Fibroblast of skin of left quadriceps (primary cell): ENCODE results near the gene HMHB1.

Source experiments
- DNase-seq, 2 experiments: peaks; one replicate each; pipeline ENCODE4 v3.0.0-alpha.2; 2013; ENCODE audit warnings: low read depth in 2 of 2

Gene HMHB1

DNA sequence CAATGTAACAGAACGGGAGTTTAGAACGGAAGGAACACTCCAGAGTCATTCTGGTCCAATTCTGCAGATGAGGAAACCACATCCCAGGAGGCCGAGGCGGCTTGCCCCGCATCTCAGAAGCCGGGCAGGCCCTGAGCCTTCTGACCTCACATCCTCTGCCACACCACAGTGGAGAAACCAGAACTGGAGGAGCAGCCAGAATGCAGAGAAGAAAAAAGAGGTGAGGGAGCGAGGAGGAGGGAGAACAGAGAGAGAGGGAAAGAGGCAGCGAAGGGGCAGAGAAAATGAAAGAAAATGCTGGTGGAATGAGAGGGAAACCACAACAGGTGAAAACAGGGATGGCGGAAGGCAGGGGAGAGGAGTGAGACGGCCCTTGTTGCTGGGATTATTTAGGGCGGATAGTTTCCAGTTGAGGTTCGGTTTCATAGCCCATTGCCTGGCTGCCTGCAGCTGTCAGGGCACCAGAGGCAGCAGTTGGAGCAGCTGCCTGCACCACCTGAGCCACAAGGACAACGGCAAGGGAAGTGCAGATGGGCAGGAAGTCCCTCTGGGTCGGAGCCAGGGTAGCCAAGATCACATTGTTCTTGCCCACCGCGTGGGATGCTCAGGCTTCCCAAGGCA lies at the start of gene HMHB1:
Gene HMHB1, plus strand, starts transcription at position 77 of the 621 bp plus-strand sequence.
- no peak for DNase-seq

DNA sequence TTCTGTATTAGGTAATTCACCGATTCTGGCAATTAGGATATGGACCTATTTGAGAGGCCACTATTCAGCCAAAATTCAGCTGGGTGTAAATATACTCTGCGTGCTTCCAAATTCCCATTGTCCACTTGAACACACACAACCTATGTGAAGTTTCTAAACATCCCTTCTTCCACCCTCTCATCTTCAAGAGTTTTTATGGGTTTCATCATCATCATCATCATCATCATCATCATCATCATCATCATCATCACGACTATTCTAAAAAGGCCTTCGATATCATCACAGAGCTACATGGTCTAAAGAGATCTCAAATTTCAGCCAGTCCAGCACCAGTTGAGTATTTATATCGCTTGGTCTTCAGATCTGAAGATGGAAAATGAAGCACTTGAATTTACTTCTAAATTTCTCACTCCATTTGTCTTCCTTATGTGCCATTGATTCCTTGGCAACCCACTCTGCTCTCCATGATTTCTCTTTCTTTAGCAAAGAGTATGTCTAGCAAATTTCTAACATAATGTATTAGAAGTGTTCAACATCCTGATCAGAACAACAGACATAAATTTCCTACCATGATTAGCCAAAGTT lies 49.2 kb upstream of the HMHB1 start:
- no peak for DNase-seq

DNA sequence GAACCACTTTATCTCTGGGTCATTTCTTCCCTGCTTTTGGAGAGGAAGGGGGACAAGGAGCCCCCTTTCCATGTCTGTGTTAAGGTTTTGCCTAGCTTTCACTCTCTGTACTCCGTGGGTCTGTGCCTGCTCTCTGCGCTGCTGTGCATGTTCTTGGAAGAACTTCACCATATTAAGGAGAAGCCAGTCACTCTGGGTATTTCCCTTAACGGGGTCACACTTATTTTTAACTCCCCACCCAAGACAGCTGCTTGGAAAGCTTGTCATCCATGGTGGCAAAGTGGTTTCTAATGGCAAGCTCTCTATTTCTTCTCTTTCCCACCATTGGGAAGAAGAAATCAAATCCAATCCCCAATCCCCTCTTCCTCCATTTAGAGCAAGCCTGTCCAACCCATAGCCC lies 44.8 kb upstream of the HMHB1 start:
- no peak for DNase-seq

DNA sequence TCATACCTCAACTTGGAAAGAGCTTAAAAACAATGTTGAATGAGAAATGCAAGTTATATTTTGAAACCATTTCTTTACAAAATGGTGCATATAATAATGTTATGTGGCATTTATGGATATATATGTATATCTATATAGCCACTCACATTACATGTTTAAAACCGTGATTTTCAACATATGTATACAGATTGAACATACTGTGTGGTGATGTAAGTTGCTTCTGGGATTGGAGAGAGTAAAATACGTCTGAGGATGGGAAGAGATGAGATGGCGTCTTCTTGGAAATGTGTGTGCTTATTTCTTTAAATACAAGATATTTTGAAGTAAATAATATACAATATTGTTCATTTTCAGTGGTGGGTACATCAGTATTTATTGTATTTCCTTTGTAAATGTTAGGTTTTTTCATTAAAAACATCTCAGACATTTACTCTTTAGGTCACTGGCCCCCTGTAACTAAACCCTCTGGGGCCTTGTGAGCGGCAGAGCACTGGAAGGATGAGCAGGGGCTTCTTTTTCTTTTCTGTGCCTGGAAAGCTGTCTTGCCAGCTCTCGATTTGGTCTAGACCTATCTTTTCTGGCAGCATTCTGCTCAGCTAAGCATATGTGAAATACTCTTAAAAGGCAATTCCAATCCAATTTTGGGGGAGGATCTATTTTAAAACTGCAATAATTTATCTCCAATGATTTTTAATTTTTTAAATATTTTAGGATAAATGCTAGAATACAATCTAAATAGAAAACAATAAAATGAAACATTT lies 42.8 kb upstream of the HMHB1 start:
- DNase-seq, result no peak

DNA sequence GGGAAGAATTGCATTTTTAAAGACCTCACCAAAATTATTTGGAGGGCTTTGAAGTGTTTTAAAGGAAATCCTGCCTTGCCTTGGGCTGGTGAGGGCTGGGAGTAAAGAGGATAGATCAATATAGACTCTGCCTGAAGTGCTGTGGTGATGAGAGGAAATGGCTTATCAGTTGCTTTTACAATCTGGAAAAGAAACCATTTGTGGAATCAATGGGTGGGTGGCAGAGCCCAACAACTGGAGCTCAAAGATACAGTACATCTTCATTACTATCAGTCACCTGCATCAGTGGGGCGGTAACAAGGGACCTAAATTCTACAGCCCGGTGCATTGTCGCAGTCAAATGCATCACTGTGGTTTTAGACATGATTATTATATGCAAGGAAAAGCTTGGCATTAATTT lies 41.5 kb upstream of the HMHB1 start:
- no peak for DNase-seq

DNA sequence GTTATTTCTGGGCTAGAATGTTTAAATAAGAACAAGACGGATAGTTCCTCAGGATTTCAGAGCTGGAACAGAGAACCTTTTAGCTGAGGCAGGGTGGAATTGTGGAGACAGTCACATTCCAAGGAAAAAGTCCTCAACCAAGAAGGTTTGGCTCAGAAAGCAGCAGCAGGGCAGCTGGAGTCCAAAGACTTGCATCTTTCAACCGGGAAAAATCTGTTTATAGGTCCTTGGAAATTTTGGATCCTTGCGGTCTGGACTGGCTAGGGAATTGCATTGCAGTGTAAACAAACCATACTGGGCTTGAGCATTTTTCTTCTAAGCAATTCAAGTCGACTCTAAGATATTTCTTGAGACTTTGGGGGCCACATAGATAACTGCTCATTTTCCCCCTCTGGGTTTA lies 40.8 kb upstream of the HMHB1 start:
- no peak for DNase-seq

DNA sequence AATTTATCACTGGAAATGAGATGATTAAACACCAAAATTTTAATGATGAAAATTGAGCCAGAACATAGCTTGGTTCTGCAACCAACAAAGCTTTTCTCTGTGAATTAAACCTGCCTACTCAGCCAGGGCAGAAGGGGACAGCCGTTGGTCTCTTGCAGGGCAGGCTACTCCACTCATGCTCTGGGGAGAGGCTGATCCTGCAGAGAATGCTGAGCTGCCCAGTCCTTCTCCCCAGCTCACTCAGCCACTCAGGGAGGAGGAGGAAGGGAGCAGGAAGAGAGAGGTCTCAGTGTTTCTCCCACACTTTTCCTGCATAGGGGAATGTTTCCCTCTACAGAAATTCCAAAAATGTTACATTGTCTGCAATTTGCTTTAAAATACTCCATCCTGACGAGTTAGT lies 40.4 kb upstream of the HMHB1 start:
- no peak for DNase-seq

DNA sequence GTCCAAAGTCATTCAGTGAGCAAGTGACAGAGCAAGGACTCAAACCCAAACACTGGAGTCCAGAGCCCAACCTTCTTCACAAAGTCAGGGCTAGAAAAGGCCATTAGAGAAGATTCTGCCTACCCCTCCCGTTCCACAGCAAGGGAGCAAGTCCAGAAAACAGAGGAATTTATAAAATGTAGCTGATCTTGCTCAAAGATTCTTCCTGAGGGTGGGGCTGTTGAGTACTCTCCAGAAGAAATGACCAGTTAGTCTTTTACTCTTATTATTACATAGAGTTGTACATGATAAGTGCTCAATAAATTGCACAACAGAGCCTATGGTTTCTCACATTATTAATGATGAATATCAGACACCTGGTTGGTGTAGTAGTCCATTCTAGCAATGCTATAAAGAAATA lies 39.3 kb upstream of the HMHB1 start:
- no peak for DNase-seq

DNA sequence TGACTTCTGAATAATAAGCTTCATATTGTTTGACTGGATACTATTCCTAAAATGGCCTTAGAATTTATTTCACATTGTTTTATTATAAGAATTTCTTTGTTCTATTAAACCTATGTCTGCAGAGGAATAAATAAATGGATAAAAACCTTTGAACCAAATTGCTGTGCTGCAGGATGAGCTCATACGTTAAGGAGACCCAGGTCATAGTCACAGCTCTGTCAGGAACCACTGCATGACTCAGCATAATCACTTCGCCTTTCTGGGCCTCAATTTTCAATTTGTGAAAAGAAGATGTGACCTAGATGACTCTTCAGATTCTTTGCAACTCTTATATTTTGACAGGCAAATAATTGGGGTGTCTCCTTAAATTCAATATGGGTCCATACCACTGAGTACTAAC lies 36.7 kb upstream of the HMHB1 start:
- no peak for DNase-seq

DNA sequence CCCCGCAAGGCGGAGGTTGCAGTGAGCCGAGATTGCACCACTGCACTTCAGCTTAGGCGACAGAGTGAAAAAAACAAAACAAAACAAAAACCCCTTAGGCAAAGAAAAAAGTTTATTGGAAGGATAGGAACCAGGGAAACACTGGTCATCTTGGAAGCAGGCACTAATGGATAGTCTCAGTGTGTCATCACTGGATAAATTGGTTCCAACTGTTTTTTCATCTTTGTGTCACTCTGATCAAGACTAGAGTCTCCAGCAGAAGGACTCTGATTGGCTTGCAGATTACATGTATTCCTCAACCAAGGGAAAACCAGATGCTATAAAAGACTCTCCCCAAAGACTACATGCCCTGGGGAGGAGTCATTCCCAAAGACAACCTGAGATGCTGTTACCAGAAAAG lies 35.0 kb upstream of the HMHB1 start:
- no peak for DNase-seq

DNA sequence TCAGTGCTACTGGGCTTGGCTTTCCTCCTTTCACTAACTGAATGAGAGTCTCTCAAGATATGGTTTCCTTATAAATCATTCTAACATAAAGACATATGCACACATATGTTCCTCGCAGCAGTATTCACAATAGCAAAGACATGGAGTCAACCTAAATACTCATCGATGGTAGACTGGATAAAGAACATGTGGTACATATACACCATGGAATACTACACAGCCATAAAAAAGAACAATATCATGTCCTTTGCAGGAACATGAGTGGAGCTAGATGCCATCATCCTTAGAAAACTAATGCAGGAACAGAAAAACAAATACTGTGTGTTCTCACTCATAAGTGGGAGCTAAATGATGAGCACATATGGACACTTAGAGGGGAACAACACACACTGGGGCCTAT lies 32.5 kb upstream of the HMHB1 start:
- DNase-seq, result no peak

DNA sequence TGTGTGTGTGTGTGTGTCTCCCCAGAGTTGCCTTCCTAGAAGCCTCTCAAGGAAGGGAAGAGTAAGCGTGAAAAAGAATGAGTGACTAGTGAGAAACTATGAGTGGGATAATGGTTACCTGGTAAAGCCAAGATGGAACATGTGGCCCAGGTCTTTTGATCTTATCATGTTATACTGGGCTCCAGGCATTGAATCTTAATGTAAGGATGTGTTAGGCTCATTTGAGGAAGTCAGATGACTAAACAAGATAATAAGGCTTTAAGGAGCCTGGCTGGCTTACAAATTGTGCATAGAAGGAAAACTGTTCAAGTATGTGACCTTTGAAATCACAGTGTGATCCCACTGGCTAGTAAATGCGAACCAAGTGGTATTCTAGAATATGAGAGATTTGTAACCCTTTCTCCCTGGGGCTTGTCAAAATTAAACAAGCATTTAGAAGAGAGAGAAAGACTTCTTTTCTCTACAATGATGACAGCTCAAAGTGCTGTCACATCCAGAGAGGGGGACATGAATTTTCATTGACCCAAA lies 29.9 kb upstream of the HMHB1 start:
- DNase-seq, result no peak

DNA sequence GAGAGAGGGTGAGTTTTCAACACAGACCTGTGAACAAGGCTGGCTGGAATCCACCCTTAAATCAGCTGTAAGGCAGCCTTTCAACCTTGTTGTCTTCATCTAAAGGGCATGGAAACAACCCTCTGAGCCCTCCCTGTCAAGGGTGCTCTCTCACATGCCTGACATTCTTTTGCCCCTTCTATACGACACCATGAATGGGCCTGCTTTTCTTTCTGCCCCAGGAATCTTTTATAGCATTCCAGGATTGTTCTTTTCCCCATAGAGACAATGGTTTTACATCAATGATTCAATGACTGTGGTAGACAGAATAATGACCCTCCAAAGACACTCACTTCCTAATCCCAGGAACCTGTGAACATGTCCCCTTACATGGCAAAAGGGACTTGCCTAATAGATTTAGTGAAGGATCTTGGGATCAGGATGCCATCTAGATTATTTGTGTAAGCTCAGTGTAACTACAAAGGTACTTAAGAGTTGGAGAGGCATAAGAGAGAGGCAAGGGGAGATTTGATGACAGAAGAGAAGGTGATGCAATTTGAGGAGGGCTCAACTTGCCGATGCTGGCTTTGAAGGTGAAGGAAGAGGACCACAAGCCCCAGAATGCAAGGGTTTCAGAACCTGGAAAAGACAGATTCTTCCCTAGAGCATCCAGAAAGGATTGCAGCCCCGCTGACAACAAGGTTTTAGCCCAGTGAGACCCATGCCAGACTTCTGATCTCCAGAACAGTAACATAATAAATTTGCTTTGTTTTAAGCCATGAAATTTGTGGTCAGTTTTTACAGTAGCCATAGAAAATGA lies 29.2 kb upstream of the HMHB1 start:
- no peak for DNase-seq

DNA sequence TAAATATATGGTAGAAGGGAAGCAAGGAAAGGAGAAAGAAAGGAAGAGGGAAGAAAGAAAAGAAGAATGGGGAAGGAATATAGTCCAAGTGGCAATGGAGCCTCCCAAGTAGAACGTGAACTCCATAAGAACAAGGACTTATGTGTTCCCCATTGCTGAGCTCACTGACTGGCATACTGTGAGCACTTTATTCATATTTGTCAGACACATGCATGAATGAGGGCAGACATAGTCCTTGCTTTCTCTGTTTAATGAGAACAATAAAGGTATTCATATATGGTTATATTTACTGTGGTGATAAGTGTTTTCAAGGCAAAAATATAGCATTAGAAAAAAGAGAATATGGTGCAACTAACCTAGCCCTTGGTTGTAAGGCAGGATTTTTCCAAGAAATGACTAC lies 23.6 kb upstream of the HMHB1 start:
- no peak for DNase-seq

DNA sequence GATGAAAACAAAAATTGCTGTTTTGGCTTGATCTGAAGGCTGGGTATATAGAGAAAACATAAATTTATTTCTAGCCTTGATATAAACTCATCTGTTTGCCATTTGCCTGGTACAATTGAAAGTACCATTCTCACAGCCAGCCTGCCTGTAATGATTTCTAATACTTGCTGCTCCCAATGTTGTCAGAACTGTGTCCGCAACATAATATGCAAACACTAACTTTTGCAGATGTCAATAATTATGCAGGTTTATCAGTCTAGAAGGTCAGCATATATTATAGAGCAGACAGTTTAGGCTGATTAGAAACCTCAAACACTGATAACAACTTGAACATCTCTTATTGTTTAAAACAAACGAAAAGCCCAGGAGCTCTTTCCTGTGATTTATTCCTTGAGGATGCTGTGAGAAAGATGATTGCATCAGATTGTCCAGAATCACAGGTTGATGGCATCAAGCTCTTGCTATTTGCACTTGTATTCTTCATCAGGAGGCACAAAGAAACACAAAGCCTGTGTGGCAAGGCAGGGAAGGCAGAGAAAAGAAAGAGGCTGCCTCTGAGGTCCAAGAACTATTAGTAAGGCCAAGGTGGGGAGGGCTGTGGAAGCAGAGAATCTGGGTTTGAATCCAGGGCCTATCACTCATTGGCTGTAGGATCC lies 21.4 kb upstream of the HMHB1 start:
- DNase-seq, result no peak

DNA sequence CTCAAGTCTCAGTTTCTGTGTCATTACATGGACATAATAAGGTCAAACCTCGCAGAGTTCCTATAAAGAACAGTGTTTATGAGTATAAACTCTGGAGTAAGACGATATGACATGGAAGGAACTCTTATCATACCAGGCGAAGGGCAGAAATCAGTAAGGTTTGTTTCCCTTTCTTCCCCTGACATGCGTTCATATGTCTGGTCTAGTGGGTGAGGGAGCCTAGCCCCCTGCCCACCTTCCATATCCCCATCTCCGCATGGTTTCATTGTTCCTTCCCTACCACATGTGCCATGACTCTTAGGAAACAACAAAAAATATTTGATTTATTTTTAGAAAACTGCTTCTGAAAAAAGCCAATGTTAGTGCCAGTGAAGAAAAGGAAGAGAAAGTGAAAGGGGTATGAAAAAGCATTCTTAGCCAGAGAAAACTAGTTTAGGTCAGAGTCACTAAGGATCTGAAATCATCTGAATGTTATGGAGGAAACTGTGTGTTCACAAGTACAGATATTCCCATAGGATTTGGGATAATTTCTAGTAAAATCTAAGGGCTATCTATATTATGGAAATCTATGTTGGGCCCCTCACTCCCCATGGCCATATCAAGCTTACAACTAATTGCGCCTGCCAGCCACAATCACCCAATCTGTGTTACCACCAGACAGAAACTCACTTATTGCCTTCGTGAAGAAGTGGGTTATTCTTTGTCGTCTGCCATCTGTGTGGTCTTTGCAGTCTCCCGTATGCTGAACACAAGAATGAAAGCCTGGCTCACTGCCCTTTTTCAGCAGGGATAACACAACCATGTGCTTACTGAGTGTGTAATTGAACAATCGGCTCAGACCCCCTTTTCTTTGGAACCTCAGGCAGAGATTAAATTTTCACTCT lies 19.9 kb upstream of the HMHB1 start:
- no peak for DNase-seq

DNA sequence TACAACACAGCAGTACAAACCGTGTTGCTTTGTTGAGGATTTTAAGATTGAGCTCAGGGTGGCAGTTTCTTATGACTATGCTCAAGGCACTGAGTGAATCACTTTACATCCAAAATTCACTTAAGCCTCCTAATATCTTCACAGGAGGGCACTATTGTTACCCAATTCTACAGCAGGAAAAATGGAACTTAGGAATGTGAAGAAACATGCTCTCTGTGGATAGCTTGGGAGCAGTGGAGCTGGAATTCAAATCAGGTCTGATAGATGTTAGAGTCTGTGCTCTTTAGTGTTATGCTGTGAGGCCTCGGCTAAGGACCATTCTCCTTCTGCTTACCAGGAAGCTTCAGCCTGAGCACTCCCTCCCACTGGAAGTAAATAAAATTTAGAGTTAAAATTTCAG lies 18.7 kb upstream of the HMHB1 start:
- no peak for DNase-seq

DNA sequence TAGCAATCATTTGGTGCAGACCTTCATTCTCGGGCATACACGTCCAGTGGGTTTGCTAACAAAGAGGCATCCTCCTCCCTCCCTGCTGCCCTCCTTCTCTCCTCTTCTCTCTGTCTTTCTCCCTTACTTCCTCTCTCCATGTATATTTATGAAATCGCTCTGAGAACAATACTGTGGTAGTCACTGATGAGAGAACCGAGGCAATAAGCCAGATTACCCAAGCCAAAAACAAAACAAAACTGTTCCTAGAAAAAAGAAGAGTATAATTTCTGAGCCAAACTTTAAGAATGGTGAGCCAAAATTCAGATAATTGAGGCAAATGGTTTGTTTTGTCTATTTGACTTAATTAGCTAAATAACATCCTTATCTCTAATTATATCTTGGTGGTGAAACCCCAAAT lies 15.8 kb upstream of the HMHB1 start:
- DNase-seq, result no peak

DNA sequence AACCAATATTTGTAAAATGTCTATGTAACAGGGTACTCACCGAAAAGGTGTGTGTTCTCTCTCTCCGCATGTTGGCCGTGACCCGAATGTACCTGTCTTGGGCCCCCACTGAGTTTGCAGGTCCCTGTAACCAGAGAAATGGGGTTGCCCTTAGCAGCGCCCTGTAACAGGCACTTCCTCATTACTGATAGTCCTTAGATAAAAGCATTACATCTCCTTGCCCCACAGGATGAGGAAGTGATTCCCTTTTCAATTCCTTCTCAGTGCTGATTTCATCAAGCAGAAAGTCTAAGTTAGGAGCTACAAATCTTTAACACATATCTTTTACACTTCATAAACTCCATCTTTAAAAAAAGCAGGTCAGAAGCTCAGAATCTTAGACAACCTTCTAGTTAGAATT lies 15.2 kb upstream of the HMHB1 start:
- no peak for DNase-seq

DNA sequence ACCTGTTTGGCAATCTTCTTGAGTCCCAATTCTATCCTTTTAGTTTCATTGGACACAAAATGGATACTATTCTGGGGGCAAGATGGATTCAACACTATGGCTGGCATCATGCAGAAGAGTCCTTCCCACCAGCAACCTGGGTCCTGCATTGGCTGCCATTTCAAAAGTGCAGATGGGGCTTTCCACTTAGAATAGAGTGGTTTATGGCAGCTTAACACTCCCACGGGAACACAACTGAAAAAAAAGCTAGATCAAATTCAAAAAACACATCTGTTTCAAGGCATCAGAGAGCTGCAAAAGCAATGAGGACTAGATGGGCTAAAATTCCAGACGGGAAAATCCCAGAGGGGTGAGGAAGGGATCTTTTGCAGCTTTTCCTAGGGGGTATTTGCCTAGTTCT lies 11.2 kb upstream of the HMHB1 start:
- no peak for DNase-seq
